Activated T-cell treated with anti-CD3 and anti-CD28 coated beads, Interleukin-2, amount 50 U/mL, for 24 hours (primary cell): ENCODE results near the gene ZNF564.
"Not testable (repeated sequence)": the region's sequence is repeated elsewhere in the genome, so short reads cannot be mapped to it uniquely, and the experiment has no call there.

Experiments
- DNase-seq: peaks from one replicate; pipeline ENCODE4 v3.0.0-alpha.2; 2020
- H3K27ac Mint-ChIP-seq: 2 replicates; pipeline ENCODE4 v1.8.0; 2020; ENCODE audit warnings: mild to moderate bottlenecking, mixed read lengths
- H3K27me3 Mint-ChIP-seq: 2 replicates; pipeline ENCODE4 v1.8.0; 2020; ENCODE audit warnings: mixed read lengths
- H3K36me3 Mint-ChIP-seq: 2 replicates; pipeline ENCODE4 v1.8.0; 2020; ENCODE audit warnings: low read depth, mixed read lengths
- H3K4me1 Mint-ChIP-seq: 2 replicates; pipeline ENCODE4 v1.8.0; 2020; ENCODE audit warnings: low read depth, mixed read lengths
- H3K4me3 Mint-ChIP-seq: 2 replicates; pipeline ENCODE4 v1.8.0; 2020; ENCODE audit warnings: mild to moderate bottlenecking, moderate library complexity, mixed read lengths
- H3K9me3 Mint-ChIP-seq: 2 replicates; pipeline ENCODE4 v1.8.0; 2020; ENCODE audit warnings: mixed read lengths

Gene ZNF564

GRCh38 chr19:12545267-12545666 lies 6.0 kb downstream of the ZNF564 start:
- H3K27me3 Mint-ChIP-seq = no peaks in the 10 kb centered on the region
- peaks cover 67% of the 10 kb centered on the region for H3K36me3 Mint-ChIP-seq
- H3K9me3 Mint-ChIP-seq = peaks cover 8% of the 10 kb centered on the region
- H3K4me1 Mint-ChIP-seq = peaks cover 49% of the 10 kb centered on the region
- DNase-seq = no peak
- H3K4me3 Mint-ChIP-seq = no peak overlapping the region
- H3K27ac Mint-ChIP-seq = peak overlapping the region; percentile 58

- Mint-ChIP-seq H3K36me3 (peaks cover 72% of the 10 kb centered on the region), H3K9me3 (peaks cover 12% of the 10 kb centered on the region), H3K27me3 (no peaks in the 10 kb centered on the region), H3K4me1 (peaks cover 49% of the 10 kb centered on the region), H3K27ac (peak overlapping the region; percentile 87), H3K4me3 (no peak overlapping the region)
- DNase-seq = no peak
Measured at GRCh38 chr19:12544401-12544876, 6.8 kb downstream of the ZNF564 start.

GRCh38 chr19:12543855-12544254 lies 7.4 kb downstream of the ZNF564 start:
- Mint-ChIP-seq H3K4me1 (peaks cover 43% of the 10 kb centered on the region), H3K27ac (peak overlapping the region; percentile 87), H3K4me3 (no peak overlapping the region), H3K36me3 (peaks cover 70% of the 10 kb centered on the region), H3K9me3 (peaks cover 12% of the 10 kb centered on the region), H3K27me3 (no peaks in the 10 kb centered on the region)
- DNase-seq = no peak

- H3K4me1 Mint-ChIP-seq = no peaks in the 10 kb centered on the region
- H3K9me3 Mint-ChIP-seq = peaks cover 72% of the 10 kb centered on the region
- H3K27ac Mint-ChIP-seq = no peak overlapping the region
- H3K27me3 Mint-ChIP-seq = no peaks in the 10 kb centered on the region
- no peak for DNase-seq
- no peak overlapping the region for H3K4me3 Mint-ChIP-seq
- H3K36me3 Mint-ChIP-seq = peaks cover 93% of the 10 kb centered on the region
Measured at GRCh38 chr19:12527034-12527836, 24.0 kb downstream of the ZNF564 start.

GRCh38 chr19:12526542-12526941 lies 24.7 kb downstream of the ZNF564 start:
- H3K27ac Mint-ChIP-seq = no peak overlapping the region
- no peak overlapping the region for H3K4me3 Mint-ChIP-seq
- peaks cover 74% of the 10 kb centered on the region for H3K9me3 Mint-ChIP-seq
- no peaks in the 10 kb centered on the region for H3K27me3 Mint-ChIP-seq
- H3K4me1 Mint-ChIP-seq = no peaks in the 10 kb centered on the region
- no peak for DNase-seq
- peaks cover 95% of the 10 kb centered on the region for H3K36me3 Mint-ChIP-seq

GRCh38 chr19:12521996-12522395 lies 29.3 kb downstream of the ZNF564 start:
- Mint-ChIP-seq H3K4me1 (no peaks in the 10 kb centered on the region), H3K36me3 (peaks cover 84% of the 10 kb centered on the region), H3K27me3 (no peaks in the 10 kb centered on the region), H3K4me3 (no peak overlapping the region), H3K9me3 (peaks cover 65% of the 10 kb centered on the region), H3K27ac (no peak overlapping the region)
- no peak for DNase-seq

GRCh38 chr19:12513531-12514061 lies 37.7 kb downstream of the ZNF564 start:
- H3K27me3 Mint-ChIP-seq = peaks cover 14% of the 10 kb centered on the region
- H3K4me3 Mint-ChIP-seq = no peak overlapping the region
- H3K36me3 Mint-ChIP-seq = peaks cover 29% of the 10 kb centered on the region
- H3K27ac Mint-ChIP-seq = no peak overlapping the region
- no peak for DNase-seq
- H3K9me3 Mint-ChIP-seq = peaks cover 41% of the 10 kb centered on the region
- no peaks in the 10 kb centered on the region for H3K4me1 Mint-ChIP-seq

GRCh38 chr19:12497032-12497431 lies 54.2 kb downstream of the ZNF564 start:
- no peak for DNase-seq
- peaks cover 7% of the 10 kb centered on the region for H3K9me3 Mint-ChIP-seq
- H3K27ac Mint-ChIP-seq = no peak overlapping the region
- no peaks in the 10 kb centered on the region for H3K27me3 Mint-ChIP-seq
- peaks cover 21% of the 10 kb centered on the region for H3K4me1 Mint-ChIP-seq
- H3K4me3 Mint-ChIP-seq = no peak overlapping the region
- peaks cover 1% of the 10 kb centered on the region for H3K36me3 Mint-ChIP-seq

GRCh38 chr19:12496480-12496879 lies 54.8 kb downstream of the ZNF564 start:
- Mint-ChIP-seq H3K4me3 (peak overlapping the region; percentile 83), H3K9me3 (peaks cover 7% of the 10 kb centered on the region), H3K27ac (no peak overlapping the region), H3K36me3 (peaks cover 1% of the 10 kb centered on the region), H3K4me1 (peaks cover 21% of the 10 kb centered on the region), H3K27me3 (no peaks in the 10 kb centered on the region)
- DNase-seq = no peak

GRCh38 chr19:12495002-12495802 lies 56.1 kb downstream of the ZNF564 start:
- Mint-ChIP-seq H3K27me3 (no peaks in the 10 kb centered on the region), H3K36me3 (peaks cover 1% of the 10 kb centered on the region)

GRCh38 chr19:12494260-12494860 lies 56.9 kb downstream of the ZNF564 start:
- peak overlapping the region; percentile 83 for H3K4me3 Mint-ChIP-seq

More at GRCh38 chr19:12495002-12495802, 56.1 kb downstream of the ZNF564 start:
- H3K4me1 Mint-ChIP-seq = peaks cover 21% of the 10 kb centered on the region
- DNase-seq = peak; percentile 94
- peak overlapping the region; percentile 87 for H3K27ac Mint-ChIP-seq
- H3K4me3 Mint-ChIP-seq = peak overlapping the region; percentile 83
- H3K9me3 Mint-ChIP-seq = peaks cover 7% of the 10 kb centered on the region

GRCh38 chr19:12486265-12486783 lies 65.0 kb downstream of the ZNF564 start:
- not testable (repeated sequence) for H3K27me3 Mint-ChIP-seq, H3K36me3 Mint-ChIP-seq, H3K27ac Mint-ChIP-seq, H3K4me3 Mint-ChIP-seq, H3K9me3 Mint-ChIP-seq, DNase-seq
- peaks cover 29% of the 10 kb centered on the region for H3K4me1 Mint-ChIP-seq

More at GRCh38 chr19:12494260-12494860, 56.9 kb downstream of the ZNF564 start:
- Mint-ChIP-seq H3K4me1 (peaks cover 21% of the 10 kb centered on the region), H3K27ac (no peak overlapping the region), H3K36me3 (peaks cover 1% of the 10 kb centered on the region), H3K27me3 (no peaks in the 10 kb centered on the region), H3K9me3 (peaks cover 7% of the 10 kb centered on the region)
- DNase-seq = no peak

GRCh38 chr19:12485571-12485970 lies 65.7 kb downstream of the ZNF564 start:
- H3K27me3 Mint-ChIP-seq = no peaks in the 10 kb centered on the region
- H3K4me1 Mint-ChIP-seq = peaks cover 29% of the 10 kb centered on the region
- no peak overlapping the region for H3K27ac Mint-ChIP-seq
- peak overlapping the region; percentile 94 for H3K4me3 Mint-ChIP-seq
- peaks cover 9% of the 10 kb centered on the region for H3K36me3 Mint-ChIP-seq
- DNase-seq = no peak
- no peaks in the 10 kb centered on the region for H3K9me3 Mint-ChIP-seq

GRCh38 chr19:12485052-12485416 lies 66.2 kb downstream of the ZNF564 start:
- DNase-seq = no peak
- Mint-ChIP-seq H3K27ac (peak overlapping the region; percentile 90), H3K27me3 (no peaks in the 10 kb centered on the region), H3K36me3 (peaks cover 9% of the 10 kb centered on the region), H3K9me3 (no peaks in the 10 kb centered on the region), H3K4me3 (peak overlapping the region; percentile 94), H3K4me1 (peaks cover 29% of the 10 kb centered on the region)
